K562 (cell line): ENCODE results near the gene STK4. TPM values are rescaled to one million over a fixed set of nuclear protein-coding genes. Genes with fewer than 3 reads are reported as not detected.

Experiments
- ATAC-seq: fragments of 200-7000 bp; cut with Tn5 transposase; 3 replicates; pipeline ENCODE4 v1.9.1; 2020; ENCODE audit warnings: moderate library complexity
- BruUV-seq: library from RNA; stranded (reverse); fragments of 400-500 nt; replicated peaks from 2 replicates; lab custom pipeline; 2021; lab: Mats Ljungman, UMichigan
- CTCF ChIA-PET: fragments of 300-600 bp; formaldehyde crosslinking; extraction: SDS; loops from one replicate; lab custom pipeline; 2021; ENCODE audit warnings: low intra/inter-chr PET ratio; lab: Yijun Ruan, JAX
- POLR2A ChIA-PET: fragments of 300-600, 350-650 bp; sonication (Branson Sonifier 250); formaldehyde crosslinking; extraction: SDS; loops from one replicate; lab custom pipeline; 2021; ENCODE audit warnings: antibody characterized with exemption, inconsistent platforms; lab: Yijun Ruan, JAX
- DNase-seq, 4 experiments: peaks; one replicate each; pipeline versions ENCODE4 v3.0.0 to v3.0.0-alpha.2; 2011 to 2018; ENCODE audit warnings: low spot score in 3 of 4, mixed read lengths in 3 of 4; ENCODE audit errors: extremely low read depth in 1 of 4
- FAIRE-seq: peaks from 2 replicates; lab custom pipeline; 2011; peaks lifted over from hg19 to GRCh38; lab: Jason Lieb, UNC
- H2AFZ ChIP-seq: 2 replicates; pipeline ENCODE4 v1.6.0; 2011; ENCODE audit warnings: low read depth, low read length, control low read depth, inconsistent platforms
- H3K27ac ChIP-seq: fragments of 200-600 bp; 3 replicates; pipeline ENCODE4 v1.8.0; 2011; ENCODE audit warnings: low read depth, mild to moderate bottlenecking, control low read depth, inconsistent platforms, low read length, moderate library complexity, mixed read lengths; ENCODE audit errors: extremely low read depth
- H3K27me3 ChIP-seq, 2 experiments: fragments of 300-600 bp in 1 of 2; 2 replicates in 1 of 2; 3 replicates in 1 of 2; pipeline versions ENCODE4 v1.6.0 to v1.8.0; 2011; ENCODE audit warnings: inconsistent platforms in 2 of 2, low read length in 2 of 2, mild to moderate bottlenecking in 1 of 2, mixed read lengths in 1 of 2, moderate library complexity in 1 of 2; ENCODE audit not compliant: control insufficient read depth in 2 of 2, insufficient read depth in 2 of 2
- H3K36me3 ChIP-seq: fragments of 300-600 bp; 3 replicates; pipeline ENCODE4 v1.8.0; 2011; ENCODE audit warnings: mild to moderate bottlenecking, low read length, inconsistent platforms; ENCODE audit not compliant: control insufficient read depth, insufficient read depth
- H3K4me1 ChIP-seq, 2 experiments: fragments of 200-600 bp in 1 of 2; replicated peaks in 1 of 2; 2 replicates in 1 of 2; 3 replicates in 1 of 2; pipeline versions ENCODE4 v1.5.1 to v1.8.0; 2011; ENCODE audit warnings: inconsistent platforms in 2 of 2, low read length in 2 of 2, mild to moderate bottlenecking in 1 of 2, mixed read lengths in 1 of 2, moderate library complexity in 1 of 2; ENCODE audit not compliant: control insufficient read depth in 2 of 2, insufficient read depth in 2 of 2
- H3K4me2 ChIP-seq: 2 replicates; pipeline ENCODE4 v1.6.1; 2011; ENCODE audit warnings: low read length, control low read depth, inconsistent platforms, mixed read lengths; ENCODE audit not compliant: insufficient read depth
- H3K4me3 ChIP-seq: fragments of 200-600 bp; sonication (generic), shearing (Covaris generic); 2 replicates; pipeline ENCODE4 v1.5.1; 2016; ENCODE audit warnings: control low read depth, inconsistent platforms
- H3K79me2 ChIP-seq: fragments of 200-600 bp; 3 replicates; pipeline ENCODE4 v1.8.0; 2011; ENCODE audit warnings: low read length, inconsistent platforms; ENCODE audit not compliant: control insufficient read depth, insufficient read depth
- H3K9ac ChIP-seq, 2 experiments: 2 replicates each; pipeline versions ENCODE4 v1.6.0 to v1.6.1; 2011; ENCODE audit warnings: low read depth in 2 of 2, low read length in 2 of 2, control low read depth in 1 of 2, inconsistent platforms in 1 of 2, mild to moderate bottlenecking in 1 of 2, mixed read lengths in 1 of 2; ENCODE audit not compliant: insufficient read depth in 1 of 2
- H3K9me1 ChIP-seq: one replicate; pipeline ENCODE4 v1.6.0; 2011; ENCODE audit warnings: inconsistent platforms, mild to moderate bottlenecking, low read length, moderate library complexity; ENCODE audit not compliant: control insufficient read depth, insufficient read depth
- H3K9me3 ChIP-seq: replicated peaks from 2 replicates; pipeline ENCODE4 v1.5.1; 2011; ENCODE audit warnings: low read depth, low read length, inconsistent platforms; ENCODE audit not compliant: control insufficient read depth, insufficient read depth
- H4K20me1 ChIP-seq: replicated peaks from 2 replicates; pipeline ENCODE4 v1.6.1; 2011; ENCODE audit warnings: low read length, inconsistent platforms, mixed read lengths; ENCODE audit not compliant: control insufficient read depth, insufficient read depth
- POLR2AphosphoS5 ChIP-seq: IDR thresholded peaks from 2 replicates; pipeline ENCODE4 v1.6.1; 2011; ENCODE audit warnings: mild to moderate bottlenecking, low read depth, low read length, moderate library complexity; ENCODE audit not compliant: control insufficient read depth, insufficient read depth
- SMAD2 ChIP-seq: fragments of 150-350 bp; IDR thresholded peaks from 2 replicates; pipeline ENCODE4 v1.6.1; 2014; ENCODE audit warnings: low read depth, mild to moderate bottlenecking, low read length
- TFAP4 ChIP-seq: sonication (generic); formaldehyde crosslinking; IDR thresholded peaks from 2 replicates; pipeline ENCODE4 v1.8.0; 2022; ENCODE audit warnings: missing genetic modification reagents, mild to moderate bottlenecking, moderate library complexity, borderline replicate concordance
- WGBS: fragments of 100-300 bp; shearing (Covaris generic); methylation state at CpG from one replicate; pipeline ENCODE4 v1.1.6; 2016; ENCODE audit warnings: low coverage, mixed read lengths; ENCODE audit not compliant: insufficient coverage; ENCODE audit errors: missing lambda C conversion rate; 5-methylcytosine and 5-hydroxymethylcytosine counted together
- in situ Hi-C: fragments of 300-500 bp; cut with MboI; formaldehyde crosslinking; loops from 4 replicates; pipeline ENCODE4 v1.15.0; 2018; ENCODE audit warnings: inconsistent platforms, mixed read lengths
- intact Hi-C: fragments of 100-400 bp; cut with micrococcal nuclease; formaldehyde crosslinking; loops from 2 replicates; pipeline ENCODE4 v1.14.2; 2022
- polyA plus RNA-seq, 8 experiments: library from polyadenylated mRNA; depleted of rRNA in 4 of 8; stranded (reverse) in 5 of 8; unstranded in 3 of 8; fragments of >200 nt; fragmentation: Nextera tagmentation in 2 of 8; fragmentation: Illumina TruSeq in 1 of 8; extraction: Ambion mirVana in 2 of 8; extraction: Trizol in 1 of 8; gene quantifications; 2 replicates each; pipeline versions ENCODE4 v1.2.1 to v1.2.3, GENCODE V29; 2011 to 2014; ENCODE audit warnings: inconsistent platforms in 1 of 8, missing spikeins in 1 of 8
- total RNA-seq, 7 experiments: library from RNA; depleted of rRNA in 6 of 7; stranded (reverse); fragments of >200 nt in 6 of 7; fragmentation: Illumina TruSeq in 2 of 7; extraction: Trizol in 2 of 7; gene quantifications; 2 replicates each; pipeline versions ENCODE4 v1.2.1 to v1.2.3, GENCODE V29; 2011 to 2021; ENCODE audit warnings: low replicate concordance in 1 of 7

The STK4 gene
- total and polyA plus RNA-seq, 9 of the 15 experiments (the other 6 are each of a cell fraction or from before 2014, with no cell fraction given), result 11.9 to 30.6 (median 22.2) TPM

GRCh38 chr20:44955270-44955669, 11.0 kb upstream of the STK4 start:
- no peak overlapping the region for H3K9ac ChIP-seq
- peaks cover 85% of the 10 kb centered on the region for H3K36me3 ChIP-seq
- ChIA-PET POLR2A (no interaction called here), CTCF (no interaction called here)
- no peak overlapping the region for H3K4me3 ChIP-seq
- no peak overlapping the region for H3K27ac ChIP-seq
- H3K4me1 ChIP-seq, result peaks cover 8 to 9% of the 10 kb centered on the region in 2 experiments; a peak in 4 of 5 replicates
- peaks cover 45% of the 10 kb centered on the region for H3K79me2 ChIP-seq
- ATAC-seq, result no peak
- in situ Hi-C loops, result no loop called here
- no peaks in the 10 kb centered on the region for H3K9me3 ChIP-seq
- no peaks in the 10 kb centered on the region for H4K20me1 ChIP-seq
- H3K4me2 ChIP-seq, result no peak overlapping the region
- DNase-seq, result no peak
- WGBS, result 84% methylated on average over 4 of the region's 4 CpGs
- no TSS peak for BruUV-seq
- intact Hi-C loops, result no loop called here
- H2AFZ ChIP-seq, result no peak overlapping the region
- H3K27me3 ChIP-seq, result no peaks in the 10 kb centered on the region
- H3K9me1 ChIP-seq, result no peaks in the 10 kb centered on the region
- TF ChIP-seq SMAD2, result no peak
- no peak for FAIRE-seq

- CTCF ChIA-PET, result no interaction called here
- no peak for FAIRE-seq
- H3K27ac ChIP-seq, result no peak overlapping the region
- no peak overlapping the region for H3K9ac ChIP-seq
- intact Hi-C loops, result no loop called here
- H3K9me3 ChIP-seq, result no peaks in the 10 kb centered on the region
- H3K27me3 ChIP-seq, result no peaks in the 10 kb centered on the region
- 69% methylated on average over 3 of the region's 3 CpGs for WGBS
- in situ Hi-C loops, result no loop called here
- POLR2A ChIA-PET, result interaction anchor here (0.8 to 1.0 kb wide), 2 partner anchors 9 to 15 kb away, joined by 3 read pairs; no protein-coding TSS in a partner anchor
- H3K79me2 ChIP-seq, result peaks cover 45% of the 10 kb centered on the region
- H3K4me2 ChIP-seq, result no peak overlapping the region
- H3K36me3 ChIP-seq, result peaks cover 73% of the 10 kb centered on the region
- no TSS peak for BruUV-seq
- no peaks in the 10 kb centered on the region for H4K20me1 ChIP-seq
- H3K4me1 ChIP-seq, result peaks cover 12 to 19% of the 10 kb centered on the region in 2 experiments
- DNase-seq, result no peak
- no peak overlapping the region for H3K4me3 ChIP-seq
- ATAC-seq, result no peak
- H2AFZ ChIP-seq, result no peak overlapping the region
- H3K9me1 ChIP-seq, result no peaks in the 10 kb centered on the region
- TF ChIP-seq TFAP4 (CRISPR knock-in tag) (no peak), POLR2AphosphoS5 (peak; percentile 25; the same call in 1 of the 2 replicates)
Measured at GRCh38 chr20:44956410-44956809, 9.9 kb upstream of the STK4 start.
